Omental fat pad (tissue), 4 donors: ENCODE data around the gene GOT2. TPM values are rescaled to one million over a fixed set of nuclear protein-coding genes. Genes with fewer than 3 reads are reported as not detected.

Experiments
- ATAC-seq: fragments of 150-250 bp; one replicate; pipeline ENCODE4 v1.9.1; 2016; ENCODE audit warnings: mild to moderate bottlenecking, moderate library complexity; ENCODE audit not compliant: low FRiP score
- DNase-seq: peaks from one replicate; pipeline ENCODE4 v3.0.0-alpha.2; 2019; ENCODE audit warnings: low spot score
- CTCF ChIP-seq, 3 donors: fragments of 450-650 bp; IDR thresholded peaks; one replicate each; pipeline ENCODE4 v1.5.1; 2016 to 2017; ENCODE audit warnings: antibody characterized with exemption in 3 of 3, mild to moderate bottlenecking in 3 of 3, moderate library complexity in 2 of 3
- total RNA-seq, 4 donors: library from RNA; depleted of rRNA; stranded (reverse); fragments of >200 nt; gene quantifications; one replicate each; pipeline ENCODE4 v1.1.0, GENCODE V29; 2016

Gene GOT2
- total RNA-seq, 4 donors from 2014 or later, result 20.6 to 30.7 (median 27.4) TPM

- ATAC-seq, result no peak
- no peak for TF ChIP-seq CTCF (IDR thresholded peaks at IDR 0.05)
- DNase-seq, result no peak
Observed at GRCh38 chr16:58685084-58685449, 49.0 kb downstream of the GOT2 start.

GRCh38 chr16:58684354-58685083, 49.6 kb downstream of the GOT2 start, which contains the start of gene SLC38A7:
TSS of gene SLC38A7 (minus strand) at chr16:58684770. CDS start at chr16:58680126, 4,644 bp downstream.
- ATAC-seq (peak; percentile 87), DNase-seq (peak; percentile 81)
- TF ChIP-seq CTCF (IDR thresholded peaks at IDR 0.05), result no peak

- DNase-seq (no peak), ATAC-seq (peak; percentile 45)
- no peak for TF ChIP-seq CTCF (IDR thresholded peaks at IDR 0.05)
Observed at GRCh38 chr16:58684001-58684353, 50.1 kb downstream of the GOT2 start.

- DNase-seq, result no peak
- no peak for ATAC-seq
- TF ChIP-seq CTCF (IDR thresholded peaks at IDR 0.05), result no peak
Observed at GRCh38 chr16:58679763-58680162, 54.4 kb downstream of the GOT2 start.

- DNase-seq, result no peak
- ATAC-seq, result no peak
- no peak for TF ChIP-seq CTCF (IDR thresholded peaks at IDR 0.05)
Observed at GRCh38 chr16:58678716-58679115, 55.4 kb downstream of the GOT2 start.

GRCh38 chr16:58678269-58678668, 55.8 kb downstream of the GOT2 start:
- DNase-seq (no peak), ATAC-seq (no peak)
- no peak for TF ChIP-seq CTCF (IDR thresholded peaks at IDR 0.05)

- ATAC-seq, result no peak
- no peak for DNase-seq
- no peak for TF ChIP-seq CTCF (IDR thresholded peaks at IDR 0.05)
Observed at GRCh38 chr16:58670946-58671583, 63.1 kb downstream of the GOT2 start.
